ENCODE data around the gene AHRR. TPM values are rescaled to one million over a fixed set of nuclear protein-coding genes. Genes with fewer than 3 reads are reported as not detected.

The AHRR gene
- total and polyA plus RNA-seq, 9 of the 15 experiments (the other 6 are each of a cell fraction or from before 2014, with no cell fraction given) = 0.06 to 1.6 (median 0.75) TPM; not detected in 1

GRCh38 chr5:388266-389196, 67.0 kb downstream of the AHRR start (continued):
- TF ChIP-seq SNAPC5 (CRISPR knock-in tag; IDR thresholded peaks at IDR 0.05) = no peak
- no peak for TF ChIP-seq ZFX (CRISPR knock-in tag; IDR thresholded peaks at IDR 0.05)
- TF ChIP-seq MAZ (CRISPR knock-in tag; conservative IDR thresholded peaks at IDR 0.05 in 1 of 2, IDR thresholded peaks at IDR 0.05 in 1 of 2) = no peak
- TF ChIP-seq, protein P1, sequence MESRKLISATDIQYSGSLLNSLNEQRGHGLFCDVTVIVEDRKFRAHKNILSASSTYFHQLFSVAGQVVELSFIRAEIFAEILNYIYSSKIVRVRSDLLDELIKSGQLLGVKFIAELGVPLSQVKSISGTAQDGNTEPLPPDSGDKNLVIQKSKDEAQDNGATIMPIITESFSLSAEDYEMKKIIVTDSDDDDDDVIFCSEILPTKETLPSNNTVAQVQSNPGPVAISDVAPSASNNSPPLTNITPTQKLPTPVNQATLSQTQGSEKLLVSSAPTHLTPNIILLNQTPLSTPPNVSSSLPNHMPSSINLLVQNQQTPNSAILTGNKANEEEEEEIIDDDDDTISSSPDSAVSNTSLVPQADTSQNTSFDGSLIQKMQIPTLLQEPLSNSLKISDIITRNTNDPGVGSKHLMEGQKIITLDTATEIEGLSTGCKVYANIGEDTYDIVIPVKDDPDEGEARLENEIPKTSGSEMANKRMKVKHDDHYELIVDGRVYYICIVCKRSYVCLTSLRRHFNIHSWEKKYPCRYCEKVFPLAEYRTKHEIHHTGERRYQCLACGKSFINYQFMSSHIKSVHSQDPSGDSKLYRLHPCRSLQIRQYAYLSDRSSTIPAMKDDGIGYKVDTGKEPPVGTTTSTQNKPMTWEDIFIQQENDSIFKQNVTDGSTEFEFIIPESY (CRISPR knock-in tag; IDR thresholded peaks at IDR 0.05) = no peak
- TF ChIP-seq ZNF764 (CRISPR knock-in tag; IDR thresholded peaks at IDR 0.05; ENCODE audit: low read depth) = no peak
- TF ChIP-seq, protein P2, sequence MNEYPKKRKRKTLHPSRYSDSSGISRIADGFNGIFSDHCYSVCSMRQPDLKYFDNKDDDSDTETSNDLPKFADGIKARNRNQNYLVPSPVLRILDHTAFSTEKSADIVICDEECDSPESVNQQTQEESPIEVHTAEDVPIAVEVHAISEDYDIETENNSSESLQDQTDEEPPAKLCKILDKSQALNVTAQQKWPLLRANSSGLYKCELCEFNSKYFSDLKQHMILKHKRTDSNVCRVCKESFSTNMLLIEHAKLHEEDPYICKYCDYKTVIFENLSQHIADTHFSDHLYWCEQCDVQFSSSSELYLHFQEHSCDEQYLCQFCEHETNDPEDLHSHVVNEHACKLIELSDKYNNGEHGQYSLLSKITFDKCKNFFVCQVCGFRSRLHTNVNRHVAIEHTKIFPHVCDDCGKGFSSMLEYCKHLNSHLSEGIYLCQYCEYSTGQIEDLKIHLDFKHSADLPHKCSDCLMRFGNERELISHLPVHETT (CRISPR knock-in tag; conservative IDR thresholded peaks at IDR 0.05 in 1 of 2, IDR thresholded peaks at IDR 0.05 in 1 of 2) = no peak
